HG03469 (cell line): ENCODE measurements around the gene IMPA2.
"Not testable (repeated sequence)": the region's sequence is repeated elsewhere in the genome, so short reads cannot be mapped to it uniquely, and the experiment has no call there.

Experiments
- ATAC-seq: cut with Tn5 transposase; IDR thresholded peaks from one replicate; pipeline ENCODE4 v1.9.1; 2021; ENCODE audit warnings: mild to moderate bottlenecking, moderate library complexity, moderate number of reproducible peaks; ENCODE audit not compliant: unreplicated experiment

The IMPA2 gene

DNA sequence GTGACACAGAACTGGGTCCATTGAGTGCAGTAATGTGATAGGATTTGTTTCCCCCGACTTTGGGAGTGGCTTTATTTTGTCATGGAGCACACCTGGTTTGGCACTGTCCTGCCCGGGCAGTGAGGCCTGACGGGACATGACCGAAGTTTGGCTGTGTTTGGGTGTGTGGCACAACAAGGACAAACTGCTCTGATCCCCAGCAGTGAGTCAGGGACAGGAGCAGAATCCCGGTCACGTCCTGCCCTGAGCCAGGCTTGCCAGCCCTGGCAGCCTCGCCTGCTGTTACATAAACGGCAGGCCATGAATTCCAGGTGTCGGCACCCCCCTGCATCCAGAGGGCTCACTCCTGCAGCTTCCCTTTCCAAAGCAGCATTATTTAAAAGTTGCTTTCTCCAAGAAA is 45.7 kb downstream of the IMPA2 start:
- ATAC-seq = no peak

DNA sequence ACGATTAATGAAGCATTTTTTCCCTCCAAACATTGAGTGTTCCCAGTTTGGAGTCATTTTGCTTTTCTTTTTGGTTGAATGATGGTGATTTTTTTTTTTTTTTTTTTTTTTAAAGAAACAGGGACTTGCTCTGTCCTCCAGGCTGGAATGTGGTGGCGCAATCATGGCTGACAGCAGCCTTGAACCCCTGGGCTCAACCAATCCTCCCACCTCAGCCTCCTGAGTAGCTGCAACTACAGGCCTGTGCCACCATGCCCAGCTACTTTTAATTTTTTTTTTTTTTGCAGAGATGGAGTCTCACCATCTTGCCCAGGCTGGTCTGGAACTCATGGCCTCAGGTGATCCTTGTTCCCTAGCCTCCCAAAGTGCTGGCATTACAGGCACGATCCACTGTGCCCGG is 46.2 kb downstream of the IMPA2 start:
- no peak for ATAC-seq

DNA sequence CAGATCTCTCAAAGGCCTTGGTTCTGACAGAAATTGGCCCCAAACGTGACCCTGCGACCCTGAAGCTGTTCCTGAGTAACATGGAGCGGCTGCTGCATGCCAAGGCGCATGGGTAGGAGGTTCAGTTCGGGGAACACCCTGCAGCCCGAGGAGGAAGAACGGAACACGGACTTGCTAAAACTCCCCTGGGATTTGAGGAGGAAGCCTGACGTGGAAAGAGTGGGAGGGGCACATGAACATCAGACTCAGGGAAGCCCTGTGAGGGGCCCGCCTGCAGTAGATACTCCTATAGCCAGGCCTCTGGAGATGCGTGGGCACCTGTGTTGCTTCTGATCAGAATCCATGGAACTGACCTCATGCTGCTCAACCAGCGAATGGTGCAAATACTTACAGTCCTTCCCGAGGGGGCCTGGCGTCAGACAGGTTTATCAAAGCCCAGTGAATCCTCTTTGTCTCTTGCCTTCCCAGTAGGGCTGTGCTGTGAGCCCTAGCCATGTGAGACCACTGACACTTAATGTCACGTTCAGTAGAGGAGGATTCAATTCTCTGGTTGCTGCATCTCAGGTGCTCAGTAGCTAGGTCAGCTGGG is 46.8 kb downstream of the IMPA2 start:
- ATAC-seq = no peak

- no peak for ATAC-seq
These were observed 47.4 kb downstream of the IMPA2 start for GRCh38 chr18:12028674-12029073.

GRCh38 chr18:12029786-12030584 is 48.7 kb downstream of the IMPA2 start:
- ATAC-seq = no peak

GRCh38 chr18:12030670-12031069 is 49.4 kb downstream of the IMPA2 start:
- no peak for ATAC-seq

DNA sequence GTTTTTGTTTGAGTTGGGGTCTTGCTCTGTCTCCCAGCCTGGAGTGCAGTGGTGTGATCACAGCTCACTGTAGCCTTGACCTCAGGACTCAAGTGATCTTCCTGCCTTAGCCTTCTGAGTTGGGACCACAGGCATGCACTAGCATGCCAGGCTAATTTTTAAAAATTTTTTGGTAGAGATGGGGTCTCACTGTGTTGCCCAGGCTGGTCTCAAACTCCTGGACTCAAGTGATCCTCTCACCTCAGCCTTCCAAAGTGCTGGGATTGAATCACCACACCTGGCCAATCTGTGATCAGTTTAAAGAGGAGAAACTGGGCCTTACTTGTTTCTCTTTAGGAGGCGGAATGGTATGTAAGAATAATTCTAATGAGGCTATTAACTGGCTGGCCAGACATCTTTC is 49.9 kb downstream of the IMPA2 start:
- no peak for ATAC-seq

GRCh38 chr18:12031846-12032245 is 50.5 kb downstream of the IMPA2 start:
- no peak for ATAC-seq

DNA sequence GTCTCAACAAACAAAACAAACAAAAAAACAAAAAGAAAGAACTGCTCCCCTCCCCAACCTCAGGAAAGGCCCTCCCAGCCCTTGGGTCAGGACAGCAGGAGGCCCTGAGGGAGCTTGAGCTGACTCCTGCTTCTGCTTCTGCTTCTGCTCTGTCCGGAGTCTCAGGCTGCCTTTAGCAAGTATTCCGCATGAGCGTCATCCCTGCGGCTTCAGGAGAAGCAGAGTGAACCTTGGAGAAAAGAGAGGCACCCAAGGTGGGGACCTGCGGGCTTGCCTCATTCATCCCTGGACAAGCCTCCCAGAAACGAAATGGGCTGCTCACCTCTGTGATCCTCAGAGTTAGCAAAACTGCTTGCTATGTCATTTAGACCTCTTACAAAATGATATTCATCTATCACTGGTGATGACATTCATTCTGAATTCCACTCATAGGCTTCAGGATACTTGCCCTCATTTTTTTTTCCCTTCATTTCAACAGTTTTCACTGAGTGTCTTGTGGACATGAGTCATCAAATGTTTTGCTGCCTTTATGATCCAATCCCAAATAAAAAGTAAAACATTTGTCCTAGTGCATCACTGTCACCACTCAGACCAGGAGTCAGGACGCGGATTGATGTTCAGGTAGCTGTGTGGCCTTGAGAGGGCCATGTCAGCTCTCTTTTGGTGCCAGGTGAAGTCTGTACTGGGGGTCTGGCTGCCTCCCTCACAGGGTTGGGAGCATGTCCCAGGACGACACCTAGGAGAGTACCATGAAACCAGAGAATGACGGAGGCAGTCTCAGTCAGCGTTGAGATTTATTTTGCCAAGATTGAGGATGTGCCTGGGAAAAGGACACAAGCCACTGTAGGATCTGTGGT is 51.7 kb downstream of the IMPA2 start:
- ATAC-seq = no peak

GRCh38 chr18:12033643-12034025 is 52.3 kb downstream of the IMPA2 start:
- no peak for ATAC-seq

DNA sequence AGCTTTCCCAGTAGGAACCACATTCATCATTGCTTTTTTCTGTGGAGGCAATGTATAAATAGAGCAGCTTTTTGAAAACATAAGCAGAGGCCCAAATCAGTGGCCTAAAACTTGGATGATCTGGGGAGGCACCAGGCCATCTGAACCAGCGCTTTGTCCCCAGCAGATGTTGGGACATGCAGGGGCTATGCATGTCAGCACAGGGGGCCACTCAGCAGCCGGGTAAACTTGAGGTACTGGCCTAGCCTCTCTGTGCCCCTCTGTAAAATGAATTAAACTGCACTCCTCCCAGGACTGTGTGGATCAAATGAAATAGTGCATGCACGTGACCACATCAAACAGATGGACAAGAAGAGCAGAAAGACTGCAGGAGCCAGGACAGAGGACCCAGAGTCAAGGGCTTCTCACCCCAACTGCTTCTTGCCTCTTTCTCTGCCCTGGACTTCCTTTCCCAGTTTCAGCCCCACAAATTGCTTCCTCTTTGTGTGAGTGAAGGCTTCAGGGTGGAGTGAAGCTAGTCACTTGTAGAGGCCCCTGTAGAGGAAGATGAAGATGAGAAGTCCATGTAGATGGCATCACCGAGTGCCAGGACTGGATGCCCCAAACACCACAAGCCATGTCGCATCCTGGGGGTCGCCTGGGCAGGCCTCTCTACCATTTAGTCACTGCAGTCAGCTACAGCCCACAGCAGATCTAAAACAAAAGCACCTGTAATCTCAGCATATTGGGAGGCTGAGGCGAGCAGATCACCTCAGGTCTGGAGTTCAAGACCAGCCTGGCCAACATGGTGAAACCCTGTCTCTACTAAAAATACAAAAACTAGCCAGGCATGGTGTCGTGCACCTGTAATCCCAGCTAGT is 53.2 kb downstream of the IMPA2 start:
- no peak for ATAC-seq

- ATAC-seq = no peak
These were observed 54.2 kb downstream of the IMPA2 start for GRCh38 chr18:12035481-12035880.

DNA sequence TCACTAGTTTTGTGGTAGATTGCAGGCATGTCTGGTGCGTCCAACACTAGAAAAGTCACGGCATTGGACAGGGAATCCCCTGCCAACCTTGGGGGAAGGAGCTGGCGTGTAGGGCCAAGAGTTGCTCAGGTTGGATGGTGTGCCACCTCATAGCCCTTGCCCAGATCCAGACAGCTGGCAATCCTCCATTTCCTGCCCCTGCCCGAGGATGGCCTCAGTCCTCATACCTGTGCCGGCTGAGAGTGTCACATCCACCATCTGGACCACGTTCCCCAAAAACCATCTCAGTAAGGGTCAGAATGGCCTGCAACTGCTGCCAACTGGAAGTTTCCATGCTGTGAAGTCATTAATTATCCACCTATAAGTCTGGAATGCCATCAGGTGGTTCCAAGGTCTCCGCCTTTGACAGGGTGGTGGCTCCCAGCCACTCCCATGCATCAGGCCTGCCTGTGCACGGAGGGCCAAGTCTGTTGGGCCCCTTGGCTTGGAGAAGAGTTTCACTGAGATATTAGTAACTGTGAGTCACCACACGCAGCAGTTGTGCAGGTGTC is 55.0 kb downstream of the IMPA2 start:
- ATAC-seq = no peak

DNA sequence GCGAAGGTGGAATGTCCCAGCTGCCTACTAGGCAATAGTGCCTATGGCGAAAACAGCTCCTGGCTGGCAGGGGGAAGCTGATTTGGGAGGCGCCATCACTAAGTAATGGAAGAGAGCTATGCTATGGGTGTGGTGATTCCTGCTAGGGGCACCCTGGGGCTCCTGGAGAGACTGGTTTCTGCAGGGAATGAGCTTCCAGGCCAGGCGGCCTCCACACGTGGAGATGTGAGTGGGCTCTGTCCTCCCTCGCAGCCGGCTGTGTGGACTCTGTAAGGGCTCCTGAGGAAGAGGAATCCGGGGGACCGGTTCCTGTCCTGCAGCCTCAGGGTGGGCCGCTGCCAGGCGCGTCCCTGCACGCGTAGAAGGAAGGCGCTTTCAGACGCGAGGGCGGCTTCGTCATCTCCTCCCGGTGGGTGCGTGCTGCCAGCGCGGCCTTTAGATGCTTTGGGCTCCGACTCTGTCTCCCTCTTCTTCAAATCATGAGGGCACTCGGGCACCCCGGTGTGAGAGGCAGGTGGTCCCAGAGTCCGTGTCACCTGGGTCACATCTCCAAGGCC is 56.9 kb downstream of the IMPA2 start:
- ATAC-seq = no peak

DNA sequence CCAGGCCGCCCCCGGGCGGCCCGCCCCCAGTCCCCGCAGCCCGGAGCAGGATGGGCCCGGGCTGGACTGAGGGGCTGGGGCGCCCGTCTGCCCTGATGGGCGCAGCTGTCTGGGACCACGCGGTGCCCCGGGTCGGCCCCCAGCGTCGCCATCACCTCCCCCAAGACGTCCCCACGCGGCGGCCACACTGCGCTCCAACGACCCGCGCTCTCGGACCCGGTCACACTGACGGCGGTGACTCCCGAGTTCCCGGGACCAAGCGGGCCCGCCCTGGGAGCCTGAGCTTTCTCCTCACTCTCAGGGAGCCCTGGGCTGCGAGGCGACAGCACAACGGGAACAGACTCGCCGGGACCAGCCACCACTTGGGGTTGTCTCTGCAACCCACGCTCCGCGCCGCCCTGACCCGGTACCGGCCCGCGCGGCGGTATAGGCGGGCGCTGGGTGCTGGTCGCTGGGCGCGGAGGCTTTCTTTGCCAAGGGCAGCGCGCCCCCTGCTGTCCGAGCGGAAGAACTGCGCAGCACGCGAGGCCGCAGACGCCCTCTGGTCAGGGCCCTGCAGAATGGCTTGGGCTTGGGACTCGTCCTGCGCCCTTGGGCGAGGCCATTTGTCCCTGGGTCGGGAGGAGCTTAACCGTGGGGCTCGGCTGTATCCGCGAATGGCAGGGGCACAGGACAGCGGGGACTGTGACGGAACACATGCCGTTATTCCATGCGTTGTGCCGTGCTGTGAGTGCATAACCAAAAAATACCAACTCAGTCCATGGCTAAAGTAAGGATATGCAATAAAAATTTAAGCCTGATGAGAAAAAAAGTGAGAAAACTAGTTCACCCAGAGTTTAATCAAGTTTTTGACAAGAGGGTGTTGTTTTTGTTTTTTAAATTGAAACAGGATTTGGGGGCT is 57.6 kb downstream of the IMPA2 start:
- ATAC-seq = peak; percentile 59

GRCh38 chr18:12039540-12039930 is 58.2 kb downstream of the IMPA2 start:
- not testable (repeated sequence) for ATAC-seq

- no peak for ATAC-seq
These were observed 60.3 kb downstream of the IMPA2 start for GRCh38 chr18:12041561-12041960.

GRCh38 chr18:12043811-12044210 is 62.5 kb downstream of the IMPA2 start:
- no peak for ATAC-seq

- no peak for ATAC-seq
These were observed 63.3 kb downstream of the IMPA2 start for GRCh38 chr18:12044591-12044990.
